Measurements from ENCODE around the gene GNAL.
"Not testable (repeated sequence)": the region's sequence is repeated elsewhere in the genome, so short reads cannot be mapped to it uniquely, and the experiment has no call there.

The GNAL gene

DNA sequence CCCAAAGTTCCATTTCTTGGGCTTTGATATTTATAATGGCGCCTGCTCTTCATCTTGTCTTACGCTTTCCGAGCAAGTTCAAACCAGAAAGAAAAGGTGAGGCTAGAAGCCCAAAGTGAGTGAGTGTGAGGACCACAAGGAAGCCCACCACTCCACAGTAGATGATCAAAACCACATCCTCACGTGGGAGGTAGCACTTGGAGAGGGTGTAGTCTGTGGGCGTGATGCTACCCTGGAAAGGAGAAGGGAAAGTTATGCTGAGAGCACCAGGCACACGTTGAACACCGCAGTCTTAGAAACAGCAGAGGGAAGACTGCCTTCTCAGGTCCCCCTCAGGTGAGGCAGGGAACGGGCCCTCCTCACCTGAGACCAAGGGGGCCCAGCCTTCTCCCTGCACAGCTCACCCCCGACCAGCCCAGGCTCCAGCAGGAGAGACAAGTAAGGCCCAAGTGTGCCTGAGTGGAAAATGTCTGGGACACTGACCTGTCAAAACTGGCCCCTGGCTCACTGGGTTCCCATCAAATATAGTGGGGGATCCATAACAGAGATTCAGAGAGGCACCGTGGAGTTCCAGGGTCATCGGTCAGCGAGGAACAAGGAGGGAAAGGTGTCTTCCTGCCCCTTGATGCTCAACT, 195.4 kb downstream of the GNAL start:
- DNase-seq, result no peak

DNA sequence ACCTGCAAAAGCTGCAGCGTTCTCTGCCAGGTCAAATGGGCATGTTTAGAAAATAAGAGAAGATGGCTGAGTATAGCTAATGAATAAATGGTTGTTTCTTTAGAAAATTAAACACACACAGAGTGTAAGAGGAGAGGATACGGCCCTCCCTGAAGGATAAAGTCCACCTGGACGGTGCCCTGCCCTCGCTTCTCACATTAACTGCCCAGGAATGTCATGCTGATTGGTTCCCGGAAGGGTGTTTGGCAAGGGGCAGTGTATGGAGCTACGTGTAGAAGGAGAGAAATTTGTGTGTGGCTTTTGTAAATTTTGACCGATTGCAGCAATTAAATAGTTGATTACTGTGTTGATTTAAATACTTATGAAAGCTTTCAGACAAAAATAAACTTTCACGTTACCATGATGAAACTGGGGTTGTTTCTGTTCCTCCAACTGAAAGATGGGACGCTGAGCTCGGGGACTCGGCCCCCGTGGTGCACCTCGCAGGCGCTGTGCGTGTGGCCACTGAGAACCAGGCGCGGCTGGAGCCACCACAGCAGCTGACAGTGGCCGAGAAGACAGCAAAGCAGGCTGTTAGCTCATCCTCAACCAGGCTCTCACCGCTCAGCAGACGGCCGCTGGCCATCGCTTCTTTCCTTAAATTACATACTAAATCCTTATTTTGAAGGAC, 196.3 kb downstream of the GNAL start:
- no peak for DNase-seq

DNA sequence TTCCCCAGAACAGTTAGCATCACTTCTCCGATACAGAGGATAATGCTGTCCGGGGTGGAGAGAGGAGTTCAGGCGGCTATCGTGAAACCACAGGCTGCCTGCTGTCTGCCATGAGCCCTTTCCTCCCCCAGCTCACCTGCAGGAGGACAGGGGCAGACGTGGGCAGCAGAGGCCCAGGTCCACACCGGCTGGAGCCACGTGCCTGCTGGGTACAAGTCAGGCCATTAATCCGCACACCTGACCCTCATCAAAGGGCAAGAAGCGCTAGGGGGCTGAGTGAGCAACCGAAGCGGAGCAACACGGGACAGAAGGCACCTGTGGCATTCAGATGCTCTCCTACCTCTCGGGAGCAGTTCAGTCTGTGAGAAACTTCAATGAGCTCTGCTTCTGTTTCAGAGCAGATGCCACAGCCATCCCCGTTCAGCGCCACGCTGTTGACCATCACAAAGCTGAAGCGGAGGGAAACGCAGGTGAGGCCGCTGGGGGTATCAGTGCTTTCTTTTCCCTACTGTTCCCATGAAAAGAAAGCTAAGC, 197.6 kb downstream of the GNAL start:
- no peak for DNase-seq

DNA sequence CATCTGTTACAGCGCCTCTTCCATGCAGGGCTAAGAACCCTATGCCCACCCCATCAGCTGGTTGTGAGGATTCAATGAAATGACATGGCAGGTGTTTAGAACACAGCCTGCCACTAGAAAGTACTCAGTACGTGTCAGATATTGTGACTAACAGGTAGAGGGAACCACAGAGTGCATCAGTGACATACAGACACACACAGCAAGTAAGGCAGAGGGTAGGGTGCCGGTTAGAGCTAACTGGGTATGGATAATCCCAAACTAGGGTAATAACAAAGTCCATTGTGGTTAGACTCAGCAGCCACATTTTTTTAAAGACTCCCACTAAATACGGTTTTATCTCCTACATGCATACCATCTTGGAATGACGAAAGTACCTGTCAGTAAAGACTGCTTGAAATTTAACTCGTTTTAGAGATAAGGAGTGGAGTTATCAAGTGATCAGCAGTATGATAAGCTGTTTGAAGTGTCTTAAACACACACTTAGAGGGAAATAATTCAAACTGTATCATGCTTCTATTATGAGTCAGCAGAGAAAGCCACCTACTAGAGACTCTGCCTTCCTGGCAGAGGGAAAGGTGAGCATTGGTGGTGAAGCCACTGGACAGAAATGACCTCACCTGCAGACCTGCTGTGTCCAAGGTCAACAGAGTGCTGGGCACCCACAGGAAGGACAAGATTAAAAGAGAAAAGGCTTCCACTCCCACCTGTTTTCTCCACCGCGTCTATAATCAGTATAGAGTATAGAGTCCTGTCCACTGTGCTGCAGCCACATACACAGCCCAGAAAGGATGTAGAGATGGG, 198.5 kb downstream of the GNAL start:
- no peak for DNase-seq

DNA sequence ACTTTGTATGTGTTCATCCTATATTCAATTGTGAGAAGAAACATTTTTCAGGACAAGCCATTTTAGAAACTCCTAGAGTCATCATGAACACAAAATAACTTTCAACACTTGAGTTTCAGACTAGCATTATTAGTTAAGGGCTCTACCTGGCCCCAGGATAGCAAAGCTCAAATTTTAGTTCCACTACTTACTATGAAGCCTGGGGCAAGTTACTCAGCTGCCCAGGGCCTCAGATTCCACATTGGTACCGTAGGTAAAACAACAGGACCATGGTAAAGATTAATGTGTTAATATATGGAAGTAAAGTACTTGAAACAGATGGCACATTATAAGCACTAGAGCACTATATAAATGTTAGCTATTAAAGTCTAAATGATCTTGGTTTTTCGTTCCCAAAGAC, 199.7 kb downstream of the GNAL start:
- no peak for DNase-seq

DNA sequence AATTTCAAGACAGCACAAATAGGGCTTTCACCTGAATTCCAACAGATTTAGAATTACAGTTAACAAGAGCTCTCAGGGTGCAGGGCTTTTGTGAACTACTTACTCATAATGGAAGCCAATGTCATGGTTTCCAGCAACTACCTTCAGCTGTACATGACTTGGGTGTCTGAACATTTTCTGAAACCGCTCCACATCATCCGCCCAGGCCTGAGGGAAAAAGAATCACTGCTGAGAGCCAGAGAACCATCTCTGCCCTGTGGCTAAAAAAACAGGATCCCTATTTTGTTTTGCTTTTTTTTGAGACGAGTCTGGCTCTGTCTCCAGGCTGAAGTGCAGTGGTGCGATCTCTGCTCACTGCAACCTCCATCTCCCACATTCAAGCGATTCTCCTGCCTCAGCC, 200.2 kb downstream of the GNAL start:
- no peak for DNase-seq

DNA sequence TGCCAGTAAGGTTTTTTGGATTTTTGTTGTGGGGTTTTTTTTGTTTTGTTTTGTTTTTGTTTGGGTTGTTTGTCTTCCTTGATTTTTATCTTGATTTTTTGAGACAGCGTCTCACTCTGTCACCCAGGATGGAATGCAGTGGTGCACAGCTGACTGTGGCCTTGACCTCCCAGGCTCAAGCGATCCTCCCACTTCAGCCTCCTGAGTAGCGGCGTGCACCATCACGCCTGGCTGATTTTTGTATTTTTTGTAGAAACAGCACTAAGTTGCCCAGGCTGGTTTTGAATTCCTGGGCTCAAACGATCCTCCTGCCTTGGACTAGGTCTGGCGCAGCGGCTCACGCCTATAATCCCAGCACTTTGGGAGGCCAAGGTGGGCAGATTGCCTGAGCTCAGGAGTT, 202.7 kb downstream of the GNAL start:
- DNase-seq, result no peak

DNA sequence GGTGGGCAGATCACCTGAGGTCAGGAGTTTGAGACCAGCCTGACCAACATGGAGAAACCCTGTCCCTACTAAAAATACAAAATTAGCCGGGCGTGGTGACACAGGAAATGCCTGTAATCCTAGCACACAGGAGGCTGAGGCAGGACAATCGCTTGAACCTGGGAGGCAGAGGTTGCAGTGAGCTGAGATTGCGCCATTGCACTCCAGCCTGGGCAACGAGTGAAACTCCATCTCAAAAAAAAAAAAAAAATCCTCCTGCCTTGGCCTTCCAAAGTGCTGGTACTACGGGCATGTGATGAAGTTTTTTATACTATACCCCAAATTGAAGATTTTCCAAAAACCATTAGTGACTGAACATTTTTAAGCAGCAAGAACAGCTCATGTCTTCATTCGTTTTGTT, 203.4 kb downstream of the GNAL start:
- not testable (repeated sequence) for DNase-seq

DNA sequence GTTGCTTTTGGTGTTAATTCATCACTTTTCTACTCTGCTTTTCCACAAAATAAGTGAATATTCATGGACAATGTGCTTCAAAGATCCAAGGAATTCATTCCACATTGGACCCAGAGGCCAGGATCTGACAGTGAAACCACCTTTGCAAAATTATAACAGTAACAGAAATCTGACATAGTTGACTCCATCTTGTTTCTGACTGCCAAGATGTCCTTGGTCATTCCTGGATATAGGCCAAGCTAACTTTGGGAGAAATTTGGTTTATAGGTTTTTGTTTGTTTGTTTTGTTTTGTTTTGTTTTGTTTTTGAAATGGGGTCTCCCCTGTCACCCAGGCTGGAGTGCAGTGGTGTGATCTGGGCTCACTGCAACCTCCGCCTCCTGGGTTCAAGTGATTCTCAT, 208.7 kb downstream of the GNAL start:
- DNase-seq, result no peak

DNA sequence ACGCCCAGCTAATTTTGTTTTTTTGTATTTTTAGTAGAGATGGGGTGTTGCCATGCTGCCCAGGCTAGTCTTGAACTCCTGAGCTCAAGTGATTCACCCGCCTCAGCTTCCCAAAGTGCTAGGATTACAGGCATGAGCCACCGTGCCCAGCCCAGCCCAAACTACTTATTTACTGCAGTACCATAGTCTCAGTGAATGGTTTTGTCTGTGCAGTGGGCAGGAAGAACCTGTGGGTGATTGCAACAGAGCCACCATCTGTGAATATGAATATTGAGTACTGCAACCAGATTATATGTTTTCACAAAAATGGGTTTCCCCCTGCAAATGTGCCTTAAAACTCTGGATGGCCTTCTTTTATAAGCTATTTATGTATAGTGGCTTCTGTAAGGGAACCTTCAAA, 210.0 kb downstream of the GNAL start:
- DNase-seq, result no peak

DNA sequence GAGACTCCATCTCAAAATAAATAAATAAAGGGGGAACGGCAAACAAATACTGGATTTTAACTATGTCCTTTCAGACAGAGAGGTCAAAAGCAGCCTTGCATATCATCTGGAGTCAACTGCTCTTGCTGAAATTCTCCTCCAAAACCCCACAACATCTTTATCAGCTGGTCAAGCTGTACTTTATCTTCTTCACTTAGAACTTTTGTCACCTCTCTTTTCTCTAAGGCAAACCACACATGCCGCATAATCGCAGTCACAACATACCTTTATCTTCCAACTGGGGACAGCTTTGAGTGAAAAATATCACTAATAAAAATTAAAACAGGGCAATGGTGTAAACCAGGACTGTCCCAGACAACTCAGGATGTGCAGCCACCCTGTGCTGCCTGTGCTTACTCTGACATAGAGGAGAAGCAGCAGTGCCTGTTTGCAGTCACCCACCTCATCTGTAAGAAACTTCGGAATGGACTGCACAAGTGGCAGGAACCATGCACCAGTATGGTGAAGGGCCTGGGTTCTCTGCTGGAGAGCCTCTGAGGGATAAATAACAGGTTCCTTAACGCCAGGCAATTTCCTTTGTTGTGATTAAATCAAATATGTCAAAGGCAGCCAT, 212.9 kb downstream of the GNAL start:
- no peak for DNase-seq

DNA sequence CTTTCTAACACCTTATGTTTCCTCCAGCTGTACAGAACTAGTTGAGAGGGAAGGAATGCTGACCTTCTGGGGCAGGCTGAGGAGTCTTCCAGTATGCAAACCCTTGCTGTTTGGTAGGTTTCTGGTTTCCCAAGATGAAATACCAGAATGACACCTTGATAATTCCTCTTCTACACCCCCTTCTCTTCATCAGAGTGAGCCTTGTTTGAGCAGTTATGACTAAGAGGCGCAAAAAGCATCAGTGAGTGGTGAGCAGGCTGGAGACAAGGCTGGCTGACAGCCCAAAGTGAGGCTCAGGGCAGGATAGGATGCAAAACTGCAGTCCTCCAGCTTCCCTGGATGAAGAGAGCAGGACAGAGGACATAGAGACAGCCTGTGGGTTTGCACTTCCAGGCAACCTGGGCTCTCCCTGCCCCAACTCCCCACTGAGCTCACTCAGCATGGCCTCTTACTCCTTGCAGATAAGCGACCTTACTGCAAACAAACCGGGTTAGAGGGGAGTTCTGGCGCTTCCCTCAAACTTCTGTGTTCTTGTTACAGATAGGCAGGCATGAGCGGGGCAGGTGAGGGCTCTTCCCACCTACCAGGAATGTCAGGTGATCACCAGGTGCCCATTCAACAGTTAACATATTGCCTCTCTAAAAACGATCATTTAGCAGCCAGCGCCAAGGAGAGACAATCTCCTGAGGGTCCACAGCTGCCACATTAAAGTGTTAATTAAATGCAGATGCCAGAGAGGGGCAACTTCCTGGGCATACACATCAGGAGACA, 213.6 kb downstream of the GNAL start:
- no peak for DNase-seq

DNA sequence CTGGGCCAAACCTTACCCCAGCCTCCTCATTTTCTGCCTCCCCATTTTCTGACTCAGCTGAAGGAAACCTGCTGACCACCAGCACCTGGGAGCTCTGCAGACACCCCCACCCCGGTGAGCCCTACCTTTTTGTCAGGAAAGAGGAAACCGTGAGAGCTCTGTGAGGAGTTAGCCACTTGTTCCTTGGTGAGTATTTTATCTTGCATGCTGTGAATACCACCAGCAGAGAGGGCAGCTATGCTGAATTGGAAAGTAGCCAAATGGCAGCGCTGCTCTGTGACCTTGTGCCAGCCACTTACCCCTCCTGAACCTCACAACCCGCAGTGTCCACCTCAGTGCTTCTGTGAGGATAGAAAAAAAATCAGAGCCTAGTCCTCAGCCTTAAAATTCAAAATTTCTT, 216.5 kb downstream of the GNAL start:
- no peak for DNase-seq

DNA sequence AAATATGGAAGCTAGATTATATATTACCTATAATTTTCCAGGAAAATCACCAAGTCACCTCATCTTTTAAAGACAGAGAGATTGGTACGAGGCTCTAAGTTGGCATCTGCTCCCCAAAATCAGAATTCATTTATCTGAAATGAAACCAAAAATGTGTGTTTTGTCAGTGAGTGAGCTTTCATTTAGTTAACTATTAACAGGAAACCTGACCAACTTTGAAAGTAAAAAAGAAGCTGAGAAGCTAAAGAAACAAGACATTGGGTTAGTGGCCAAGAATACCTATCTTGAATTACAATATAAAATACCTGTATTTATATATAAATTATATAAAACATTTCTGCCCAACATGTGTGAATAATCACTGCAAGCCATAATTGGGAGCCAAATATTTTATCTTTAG, 217.1 kb downstream of the GNAL start:
- DNase-seq, result no peak

DNA sequence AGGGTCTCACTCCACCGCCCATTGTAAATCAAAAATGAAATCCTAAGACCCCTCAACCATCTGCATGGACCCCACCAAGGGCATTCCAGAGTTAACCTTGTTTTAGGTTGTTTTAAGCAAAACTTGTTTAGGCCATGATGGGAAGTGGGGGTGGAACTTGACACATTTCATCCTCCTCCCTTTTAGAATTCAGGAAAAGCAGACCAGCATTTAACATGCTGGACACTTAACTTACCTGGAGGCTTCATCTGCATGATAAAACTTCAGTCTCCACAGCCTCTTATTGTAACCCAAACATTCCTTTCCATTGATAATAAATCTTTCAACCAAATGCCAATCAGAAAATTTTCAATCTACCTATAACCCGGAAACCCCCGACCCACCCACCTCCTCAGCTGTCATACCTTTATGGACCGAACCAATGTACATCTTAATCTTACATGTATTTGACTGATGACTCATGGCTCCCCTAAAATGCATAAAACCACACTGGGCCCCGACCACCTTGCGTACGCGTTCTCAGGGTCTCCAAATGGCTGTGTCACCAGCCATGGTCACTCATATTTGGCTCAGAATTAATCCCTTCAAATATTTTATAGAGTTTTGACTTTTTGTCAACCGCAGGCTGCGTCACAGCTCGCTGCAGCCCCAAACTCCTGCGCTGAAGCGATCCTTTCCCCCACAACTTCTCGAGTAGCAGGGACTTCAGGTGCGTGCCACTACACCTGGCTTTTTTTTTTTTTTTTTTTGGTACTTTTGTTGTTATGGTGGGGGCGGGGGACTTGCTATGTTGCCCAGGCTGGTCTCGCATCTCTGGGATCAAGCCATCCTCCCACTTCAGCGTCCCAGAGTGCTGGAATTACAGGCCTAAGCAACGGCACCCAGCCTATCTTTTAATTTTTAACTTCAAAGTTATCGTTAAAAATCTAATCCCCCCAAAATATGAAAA, 218.1 kb downstream of the GNAL start:
- no peak for DNase-seq

DNA sequence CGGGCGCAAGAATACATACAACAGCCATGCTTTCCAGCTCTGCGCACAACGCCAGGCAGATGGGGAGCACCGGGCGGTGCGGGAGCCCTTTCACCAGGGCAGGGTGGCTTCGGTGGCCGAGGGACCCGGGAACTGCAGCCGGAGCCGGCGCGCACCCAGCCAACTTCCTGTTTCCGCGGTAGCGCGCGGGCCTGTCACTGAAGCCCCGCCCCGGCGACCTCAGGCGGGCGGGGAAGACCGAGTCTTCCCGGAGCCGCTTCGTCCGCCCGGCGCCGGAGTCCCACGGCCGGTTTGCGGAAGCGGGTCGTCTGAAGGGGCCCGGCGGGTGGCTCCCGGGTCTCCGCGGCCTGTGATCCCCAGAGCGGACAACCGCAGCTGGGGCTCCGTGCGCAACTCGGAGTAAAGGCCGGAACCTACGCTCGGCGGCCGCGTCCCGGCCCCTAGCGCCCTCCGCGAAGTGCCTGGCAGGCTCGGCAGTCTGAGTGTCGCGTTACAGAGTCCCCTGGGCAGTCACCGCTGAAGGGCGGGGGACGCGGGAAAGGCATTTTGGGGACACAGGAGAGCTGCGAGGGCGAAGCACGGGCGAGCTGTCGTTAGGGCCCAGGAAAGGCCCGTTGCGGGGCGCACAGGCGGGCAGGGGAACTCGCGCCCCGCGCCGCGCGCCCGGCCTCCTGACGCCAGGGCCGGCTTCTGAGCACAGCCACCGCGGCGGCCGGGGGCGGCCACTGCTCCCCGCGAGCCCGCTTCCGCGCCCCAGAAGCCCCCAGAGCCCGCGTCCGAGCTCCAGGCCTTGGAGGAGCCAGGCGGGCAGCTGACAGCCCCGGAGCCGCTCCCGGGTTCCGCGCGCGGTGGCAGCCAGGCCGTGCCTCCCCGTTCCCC, 219.4 kb downstream of the GNAL start, which contains the start of gene MPPE1:
TSS of gene MPPE1 (minus strand) at position 136 of the 879 bp plus-strand sequence. CDS start 11,053 bp downstream, outside the sequence.
- peak; percentile 86 to 90 for DNase-seq

DNA sequence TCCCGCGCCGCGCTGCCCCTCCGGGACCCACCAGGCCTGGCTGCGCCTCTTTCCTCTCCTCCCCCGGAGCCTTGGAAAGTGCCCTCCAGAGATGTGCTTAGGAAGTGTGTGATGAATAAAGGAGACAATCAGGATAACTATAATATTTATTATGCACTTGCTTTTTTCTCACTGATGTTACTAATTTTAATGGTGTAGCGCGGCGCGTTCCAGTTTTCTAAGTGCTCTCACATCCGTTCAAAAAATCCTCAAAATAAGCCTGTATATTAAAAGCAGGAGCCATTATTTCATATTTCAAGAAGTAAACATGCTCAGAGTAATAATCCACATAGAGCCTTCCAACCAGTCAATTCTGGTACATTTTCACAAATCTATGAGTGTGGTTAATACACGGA, 220.0 kb downstream of the GNAL start:
- DNase-seq, result no peak

DNA sequence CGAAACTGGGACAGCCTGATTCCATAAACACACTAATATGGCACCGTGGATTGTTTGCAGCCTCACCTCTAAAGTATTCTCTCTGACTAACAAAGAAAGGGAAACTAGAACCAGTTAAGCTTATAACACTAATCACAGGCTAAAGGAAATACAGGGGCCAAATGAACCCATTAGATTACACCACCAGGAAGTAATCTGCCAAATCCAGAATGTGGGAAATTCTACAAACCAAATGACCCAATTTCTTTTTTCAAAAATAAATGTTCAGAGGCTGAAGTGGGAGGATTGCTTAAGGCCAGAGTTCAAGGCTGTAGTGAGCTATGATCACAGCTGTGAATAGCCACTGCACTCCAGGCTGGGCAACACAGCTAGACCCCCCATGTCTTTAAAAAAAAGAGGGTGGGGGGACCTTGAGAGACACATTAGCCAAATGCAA, 220.5 kb downstream of the GNAL start:
- DNase-seq, result no peak

DNA sequence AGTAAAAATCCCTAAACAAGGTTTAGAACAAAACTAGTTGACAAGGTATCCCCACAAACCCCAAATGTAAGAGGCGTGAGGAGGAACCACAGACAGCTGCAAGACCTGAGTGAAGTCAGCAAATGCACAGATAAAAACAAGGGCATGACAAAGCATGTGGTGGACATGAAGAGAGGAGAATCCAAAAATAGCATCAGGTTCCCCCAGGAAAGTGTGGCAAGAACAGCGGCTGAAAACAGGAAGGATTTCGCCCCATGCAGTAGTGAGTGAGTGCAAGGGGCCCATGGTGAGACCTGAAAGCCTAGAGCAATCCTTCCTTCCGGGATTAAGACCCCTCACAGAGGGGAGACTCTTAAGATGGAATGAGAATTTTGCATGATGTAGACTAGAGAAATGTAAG, 227.8 kb downstream of the GNAL start:
- not testable (repeated sequence) for DNase-seq

DNA sequence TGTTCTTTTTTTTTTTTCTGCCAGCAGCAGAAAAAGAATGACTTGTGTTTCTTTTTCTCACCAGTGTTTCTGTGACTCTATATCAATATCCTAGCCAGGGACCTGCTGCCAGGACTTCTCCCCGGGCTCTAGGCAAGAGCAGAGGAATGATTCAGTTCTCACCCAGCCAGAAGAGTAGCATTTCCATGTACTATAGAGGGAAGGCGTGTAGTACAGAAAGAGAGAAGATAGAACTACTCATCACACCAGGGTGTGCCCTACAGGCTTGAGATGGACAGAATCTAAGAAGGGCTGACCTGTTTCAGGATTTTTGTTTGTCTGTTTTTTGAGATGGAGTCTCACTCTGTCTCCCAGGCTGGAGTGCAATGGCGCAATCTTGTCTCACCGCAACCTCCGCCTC, 230.5 kb downstream of the GNAL start:
- not testable (repeated sequence) for DNase-seq

Data from stimulated activated CD4-positive, alpha-beta T cell treated with anti-CD3 and anti-CD28 coated beads, Interleukin-2, amount 100 ng/mL, for 24 hours (primary cell).